ENCODE measurements around the gene WNT9A. TPM values are rescaled to one million over a fixed set of nuclear protein-coding genes. Genes with fewer than 3 reads are reported as not detected.
"Not testable (repeated sequence)": the region's sequence is repeated elsewhere in the genome, so short reads cannot be mapped to it uniquely, and the experiment has no call there.

The WNT9A gene, protein sequence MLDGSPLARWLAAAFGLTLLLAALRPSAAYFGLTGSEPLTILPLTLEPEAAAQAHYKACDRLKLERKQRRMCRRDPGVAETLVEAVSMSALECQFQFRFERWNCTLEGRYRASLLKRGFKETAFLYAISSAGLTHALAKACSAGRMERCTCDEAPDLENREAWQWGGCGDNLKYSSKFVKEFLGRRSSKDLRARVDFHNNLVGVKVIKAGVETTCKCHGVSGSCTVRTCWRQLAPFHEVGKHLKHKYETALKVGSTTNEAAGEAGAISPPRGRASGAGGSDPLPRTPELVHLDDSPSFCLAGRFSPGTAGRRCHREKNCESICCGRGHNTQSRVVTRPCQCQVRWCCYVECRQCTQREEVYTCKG
- total RNA-seq (2014; rRNA removed; shearing (Covaris generic); ENCODE audit: low replicate concordance) = not detected in 2 replicates

DNA sequence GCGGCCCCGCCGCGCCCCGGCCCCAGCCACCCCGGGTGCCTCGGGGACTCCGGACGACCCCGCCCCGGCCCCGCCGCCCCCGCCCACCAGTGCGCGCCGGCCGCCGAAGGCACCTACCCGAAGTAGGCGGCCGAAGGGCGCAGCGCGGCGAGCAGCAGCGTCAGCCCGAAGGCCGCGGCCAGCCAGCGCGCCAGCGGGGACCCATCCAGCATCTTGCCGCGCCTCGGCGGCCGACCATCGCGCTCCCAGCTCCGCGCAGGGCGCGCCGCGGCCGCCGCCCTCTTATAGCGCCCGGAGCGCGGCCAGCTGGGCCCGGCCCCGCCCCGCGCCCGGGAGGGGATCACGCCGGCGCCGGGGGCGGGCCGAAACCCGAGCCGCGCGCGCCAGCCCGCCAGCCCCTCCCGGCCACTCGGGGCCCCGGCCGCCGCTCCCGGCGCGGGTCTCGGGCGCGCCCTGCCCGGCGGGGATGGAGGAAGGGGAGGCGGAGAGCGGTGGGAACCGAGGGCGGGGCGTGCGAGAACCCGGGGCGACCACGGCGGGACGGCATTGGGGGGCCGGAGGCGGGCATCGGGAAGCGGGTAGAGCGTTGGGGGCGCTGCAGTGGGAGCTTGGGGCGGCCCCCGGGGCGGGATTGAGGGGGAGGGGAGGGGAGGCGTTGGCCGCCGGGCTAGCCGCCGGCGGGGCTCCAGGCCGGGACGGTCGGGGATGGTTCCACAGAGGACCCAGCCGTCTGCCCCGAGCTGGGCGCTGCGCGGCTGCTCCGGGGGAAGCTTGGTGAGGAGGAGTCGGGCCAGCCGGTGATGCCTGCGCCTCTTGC is at the start of gene WNT9A:
Gene WNT9A, minus strand, starts transcription at position 257 of the 817 bp plus-strand sequence. Its CDS starts 45 bp downstream, at position 212.
- Histone ChIP-seq H3K9ac (ENCODE audit: low read length) (no peak within 1 kb of the TSS), H3K36me3 (ENCODE audit: insufficient read depth, low read length) (no peaks in the 10 kb centered on the region), H3K27me3 (ENCODE audit: low read length) (no peaks in the 10 kb centered on the region), H2AFZ (ENCODE audit: low read length) (no peak within 1 kb of the TSS), H4K20me1 (ENCODE audit: insufficient read depth, low read depth, low read length) (no peaks in the 10 kb centered on the region), H3K4me2 (ENCODE audit: low read depth, low read length, poor library complexity, severe bottlenecking) (no peak within 1 kb of the TSS), H3K9me2 (replicated peaks; ENCODE audit: insufficient read depth, low read length) (no peaks in the 10 kb centered on the region), H3K4me3 (ENCODE audit: low read length) (no peak within 1 kb of the TSS), H3K4me1 (ENCODE audit: low read length) (no peaks in the 10 kb centered on the region), H3K9me3 (ENCODE audit: low read length) (no peaks in the 10 kb centered on the region), H3K27ac (ENCODE audit: low read length) (no peak within 1 kb of the TSS), H3K79me2 (ENCODE audit: low read length) (no peaks in the 10 kb centered on the region)
- no peak for DNase-seq

DNA sequence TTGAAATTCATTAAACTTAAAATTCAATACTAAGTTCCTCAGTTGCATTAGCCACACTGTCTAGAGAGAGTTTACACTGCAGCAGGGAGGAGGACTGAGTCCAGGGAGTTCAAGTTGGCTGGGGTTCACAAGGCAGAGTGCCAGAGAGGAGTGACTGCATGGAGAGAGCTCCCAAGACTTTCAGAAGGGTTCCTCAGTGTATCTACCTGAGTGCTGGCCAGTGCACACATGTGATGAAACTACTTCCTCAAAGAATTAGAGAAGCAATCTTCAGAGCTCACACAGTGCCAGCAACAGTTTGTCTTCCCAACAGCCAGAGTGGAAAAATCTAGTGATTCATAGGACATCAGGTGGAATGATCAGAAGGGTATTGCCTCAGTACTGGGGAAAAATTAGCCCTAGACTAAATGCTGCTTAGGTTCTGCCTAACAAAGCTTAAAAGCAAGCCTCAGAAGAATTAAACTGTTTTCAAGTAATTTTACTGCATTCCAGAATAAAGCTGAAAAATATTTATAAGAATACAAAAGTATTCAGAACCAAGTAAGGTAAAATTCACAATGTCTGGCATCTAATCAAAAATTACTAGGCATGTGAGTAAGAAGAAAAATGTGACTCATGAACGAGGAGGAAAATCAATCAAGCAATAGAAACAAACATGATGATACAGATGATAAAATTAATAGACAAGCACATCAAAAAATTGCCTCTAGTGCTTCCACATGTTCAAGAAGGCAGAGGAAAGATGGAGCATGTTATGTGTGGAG is 48.6 kb upstream of the WNT9A start:
- Histone ChIP-seq H3K27ac (ENCODE audit: low read length) (no peak overlapping the region), H3K79me2 (ENCODE audit: low read length) (no peaks in the 10 kb centered on the region), H3K4me3 (ENCODE audit: low read length) (no peak overlapping the region), H4K20me1 (ENCODE audit: insufficient read depth, low read depth, low read length) (no peaks in the 10 kb centered on the region), H2AFZ (ENCODE audit: low read length) (no peak overlapping the region), H3K4me2 (ENCODE audit: low read depth, low read length, poor library complexity, severe bottlenecking) (no peak overlapping the region), H3K9me3 (ENCODE audit: low read length) (no peaks in the 10 kb centered on the region), H3K9me2 (replicated peaks; ENCODE audit: insufficient read depth, low read length) (no peaks in the 10 kb centered on the region), H3K36me3 (ENCODE audit: insufficient read depth, low read length) (no peaks in the 10 kb centered on the region), H3K27me3 (ENCODE audit: low read length) (0 out of 2 replicates have a peak, but pooled peaks cover 2% of the 10 kb centered on the region), H3K9ac (ENCODE audit: low read length) (no peak overlapping the region), H3K4me1 (ENCODE audit: low read length) (no peaks in the 10 kb centered on the region)
- DNase-seq = no peak

DNA sequence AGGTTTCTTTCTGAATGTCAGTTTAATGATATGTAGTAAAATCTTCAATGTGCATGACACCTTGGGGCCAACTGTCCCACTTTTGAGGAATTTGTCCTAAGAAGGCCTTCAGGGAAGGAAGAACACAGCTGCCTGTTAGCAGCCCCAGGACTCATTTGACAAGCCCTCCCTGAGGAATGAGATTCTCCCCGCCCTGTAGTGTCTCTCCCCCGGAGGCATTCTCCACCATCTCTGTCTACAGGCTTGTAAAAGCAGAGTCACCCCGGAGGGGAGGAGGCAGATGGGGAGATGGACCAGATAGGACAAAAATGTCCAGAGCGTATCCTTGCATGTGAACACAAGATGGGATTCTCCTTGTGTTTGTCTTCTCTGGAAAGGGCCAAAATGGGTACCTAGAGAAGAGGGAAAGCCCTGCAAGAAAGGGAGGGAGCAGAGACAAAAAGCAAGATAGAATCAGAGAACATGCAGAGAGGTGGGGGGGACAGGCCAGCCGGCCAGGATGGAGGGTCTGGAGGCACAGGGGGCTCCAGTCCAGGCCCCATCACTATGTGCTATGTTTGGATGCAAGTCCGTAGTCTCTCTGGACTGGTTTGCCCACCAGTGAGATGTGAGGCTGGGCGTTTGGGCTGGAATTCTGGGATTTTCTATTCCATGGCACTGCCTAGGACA is 47.0 kb upstream of the WNT9A start:
- no peaks in the 10 kb centered on the region for H3K4me1 ChIP-seq (ENCODE audit: low read length)
- no peak overlapping the region for H3K9ac ChIP-seq (ENCODE audit: low read length)
- no peak for DNase-seq

DNA sequence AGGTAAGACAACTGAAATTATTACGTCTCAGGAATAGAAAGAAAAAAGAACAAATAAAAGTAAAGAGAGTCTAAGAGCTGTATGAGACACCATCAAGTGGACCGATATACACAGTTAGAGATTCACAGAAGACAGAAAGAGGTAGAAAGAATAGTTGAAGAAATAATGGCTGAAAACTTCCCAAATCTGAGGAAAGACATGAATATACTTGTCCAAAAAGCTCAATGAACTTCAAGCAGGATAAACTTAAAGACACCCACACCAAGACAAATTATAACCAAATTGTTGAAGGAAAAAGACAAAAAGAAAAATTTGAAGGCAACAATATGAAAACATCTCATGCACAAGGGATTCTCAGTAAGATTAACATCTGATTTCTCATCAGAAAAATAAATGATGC is 39.4 kb upstream of the WNT9A start:
- H3K4me1 ChIP-seq (ENCODE audit: low read length) = no peaks in the 10 kb centered on the region
- H3K79me2 ChIP-seq (ENCODE audit: low read length) = no peaks in the 10 kb centered on the region
- no peaks in the 10 kb centered on the region for H4K20me1 ChIP-seq (ENCODE audit: insufficient read depth, low read depth, low read length)
- no peak overlapping the region for H3K27ac ChIP-seq (ENCODE audit: low read length)
- no peaks in the 10 kb centered on the region for H3K9me3 ChIP-seq (ENCODE audit: low read length)
- H2AFZ ChIP-seq (ENCODE audit: low read length) = no peak overlapping the region
- no peaks in the 10 kb centered on the region for H3K36me3 ChIP-seq (ENCODE audit: insufficient read depth, low read length)
- no peak overlapping the region for H3K4me2 ChIP-seq (ENCODE audit: low read depth, low read length, poor library complexity, severe bottlenecking)
- H3K9me2 ChIP-seq (replicated peaks; ENCODE audit: insufficient read depth, low read length) = no peaks in the 10 kb centered on the region
- H3K4me3 ChIP-seq (ENCODE audit: low read length) = no peak overlapping the region
- no peaks in the 10 kb centered on the region for H3K27me3 ChIP-seq (ENCODE audit: low read length)
- DNase-seq = no peak
- H3K9ac ChIP-seq (ENCODE audit: low read length) = no peak overlapping the region

More for the DNA sequence above, 47.0 kb upstream of the WNT9A start:
- Histone ChIP-seq H3K9me2 (replicated peaks; ENCODE audit: insufficient read depth, low read length) (no peaks in the 10 kb centered on the region), H4K20me1 (ENCODE audit: insufficient read depth, low read depth, low read length) (no peaks in the 10 kb centered on the region), H3K4me2 (ENCODE audit: low read depth, low read length, poor library complexity, severe bottlenecking) (no peak overlapping the region), H3K27ac (ENCODE audit: low read length) (no peak overlapping the region), H3K79me2 (ENCODE audit: low read length) (no peaks in the 10 kb centered on the region), H3K4me3 (ENCODE audit: low read length) (no peak overlapping the region), H3K9me3 (ENCODE audit: low read length) (no peaks in the 10 kb centered on the region), H3K36me3 (ENCODE audit: insufficient read depth, low read length) (no peaks in the 10 kb centered on the region), H3K27me3 (ENCODE audit: low read length) (0 out of 2 replicates have a peak, but pooled peaks cover 2% of the 10 kb centered on the region), H2AFZ (ENCODE audit: low read length) (no peak overlapping the region)

DNA sequence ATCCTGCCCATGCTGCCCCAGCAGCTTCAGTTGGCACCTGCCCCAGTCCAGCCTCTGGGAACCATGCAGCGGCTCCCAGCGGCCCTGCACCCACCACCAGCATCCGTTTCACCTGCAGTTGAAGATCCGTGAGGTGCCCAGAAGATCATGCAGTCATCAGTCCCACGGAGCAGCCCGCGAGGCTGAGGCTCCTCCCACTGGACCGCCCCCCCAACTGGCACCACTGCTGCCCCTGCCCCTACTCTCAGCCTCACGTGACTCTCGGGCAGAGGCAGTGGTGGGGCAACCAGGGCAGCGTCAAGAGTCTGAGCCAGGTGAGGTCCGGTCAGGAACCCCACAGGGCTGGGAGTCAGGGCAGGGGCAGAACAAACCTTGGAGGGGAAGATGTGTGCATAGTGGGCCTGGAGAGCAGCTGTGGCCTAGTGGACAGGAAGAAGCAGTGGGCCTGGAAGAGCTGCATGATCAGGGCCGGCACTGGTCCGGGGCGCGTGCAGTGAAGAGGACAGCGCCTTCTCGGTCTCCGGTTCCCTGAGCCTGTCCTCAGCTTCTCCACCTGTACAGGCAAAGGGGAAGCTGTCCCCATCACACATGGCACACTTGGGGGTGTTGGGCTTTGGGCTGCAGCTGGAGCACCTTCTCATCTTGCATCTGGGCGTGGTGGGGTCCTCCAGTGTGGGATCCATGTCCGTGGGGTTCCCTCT is 28.0 kb upstream of the WNT9A start:
- H2AFZ ChIP-seq (ENCODE audit: low read length); H3K4me3 ChIP-seq (ENCODE audit: low read length); H3K4me2 ChIP-seq (ENCODE audit: low read depth, low read length, poor library complexity, severe bottlenecking); H3K36me3 ChIP-seq (ENCODE audit: insufficient read depth, low read length); DNase-seq; H4K20me1 ChIP-seq (ENCODE audit: insufficient read depth, low read depth, low read length); H3K27me3 ChIP-seq (ENCODE audit: low read length); H3K4me1 ChIP-seq (ENCODE audit: low read length); H3K27ac ChIP-seq (ENCODE audit: low read length); H3K9me2 ChIP-seq (replicated peaks; ENCODE audit: insufficient read depth, low read length); H3K79me2 ChIP-seq (ENCODE audit: low read length); H3K9me3 ChIP-seq (ENCODE audit: low read length); H3K9ac ChIP-seq (ENCODE audit: low read length): not testable (repeated sequence)

DNA sequence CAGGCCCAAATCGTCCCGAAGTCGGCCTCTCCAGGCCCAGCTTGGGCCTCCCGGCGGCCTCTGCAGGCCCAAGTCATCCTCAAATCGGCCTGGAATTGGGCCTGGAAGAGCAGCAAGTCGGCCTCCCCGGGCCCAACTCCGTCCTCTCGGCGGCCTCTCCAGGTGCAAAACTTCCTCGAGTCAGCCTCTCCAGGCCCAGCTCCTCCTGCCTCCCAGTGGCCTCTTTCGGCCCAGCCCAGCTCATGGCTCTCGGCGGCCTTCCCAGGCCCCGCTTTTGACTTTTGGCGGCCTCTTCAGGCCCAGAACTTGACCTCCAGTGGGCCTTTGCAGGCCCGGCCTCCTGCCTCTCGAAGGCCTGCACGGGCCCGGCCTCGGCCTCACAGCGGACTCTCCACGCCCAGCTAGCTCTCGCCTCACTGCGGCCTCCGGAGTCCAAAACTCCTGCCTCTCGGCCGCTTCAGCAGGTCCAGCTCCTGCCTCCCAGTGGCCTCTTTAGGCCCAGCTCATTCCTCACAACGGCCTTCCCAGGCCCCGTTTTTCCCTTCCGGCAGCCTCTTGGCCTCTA is 26.1 kb upstream of the WNT9A start:
- H3K27me3 ChIP-seq (ENCODE audit: low read length); H3K27ac ChIP-seq (ENCODE audit: low read length); H3K79me2 ChIP-seq (ENCODE audit: low read length); H3K9me3 ChIP-seq (ENCODE audit: low read length); H4K20me1 ChIP-seq (ENCODE audit: insufficient read depth, low read depth, low read length); H2AFZ ChIP-seq (ENCODE audit: low read length); DNase-seq; H3K9me2 ChIP-seq (replicated peaks; ENCODE audit: insufficient read depth, low read length); H3K36me3 ChIP-seq (ENCODE audit: insufficient read depth, low read length); H3K9ac ChIP-seq (ENCODE audit: low read length); H3K4me1 ChIP-seq (ENCODE audit: low read length); H3K4me3 ChIP-seq (ENCODE audit: low read length); H3K4me2 ChIP-seq (ENCODE audit: low read depth, low read length, poor library complexity, severe bottlenecking): not testable (repeated sequence)

DNA sequence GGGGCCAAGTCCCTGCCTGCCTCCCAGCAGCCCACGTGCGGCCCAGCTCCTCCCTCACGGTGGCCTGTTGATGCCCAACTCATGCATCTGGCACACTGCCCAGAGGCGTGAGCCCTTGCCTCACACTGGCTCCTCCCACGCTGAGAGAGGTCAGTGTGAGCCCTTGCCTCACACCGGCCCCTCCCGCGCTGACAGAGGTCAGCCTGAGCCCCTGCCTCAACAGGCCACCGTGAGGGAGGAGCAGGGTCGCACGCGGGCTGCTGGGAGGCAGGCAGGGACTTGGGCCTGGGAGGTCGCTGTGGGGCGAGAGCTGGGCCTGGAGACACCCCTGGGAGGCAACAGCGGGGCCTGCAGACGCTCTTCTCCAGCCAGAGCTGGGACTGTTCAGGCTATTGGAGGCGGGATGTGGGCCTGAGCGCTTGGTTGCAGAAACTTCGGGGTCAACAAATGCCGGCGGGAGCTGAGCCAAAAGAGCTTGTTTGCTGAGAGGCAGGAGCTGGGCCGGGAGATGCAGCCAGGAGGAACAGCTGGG is 25.2 kb upstream of the WNT9A start:
- not testable (repeated sequence) for H3K9me2 ChIP-seq (replicated peaks; ENCODE audit: insufficient read depth, low read length); H2AFZ ChIP-seq (ENCODE audit: low read length); DNase-seq; H3K36me3 ChIP-seq (ENCODE audit: insufficient read depth, low read length); H3K9ac ChIP-seq (ENCODE audit: low read length); H3K4me1 ChIP-seq (ENCODE audit: low read length); H4K20me1 ChIP-seq (ENCODE audit: insufficient read depth, low read depth, low read length); H3K4me2 ChIP-seq (ENCODE audit: low read depth, low read length, poor library complexity, severe bottlenecking); H3K9me3 ChIP-seq (ENCODE audit: low read length); H3K4me3 ChIP-seq (ENCODE audit: low read length); H3K27me3 ChIP-seq (ENCODE audit: low read length); H3K27ac ChIP-seq (ENCODE audit: low read length); H3K79me2 ChIP-seq (ENCODE audit: low read length)

Data from Karpas-422 (cell line).